ENCODE data around the gene RBBP8.

- TF ChIP-seq CTCF (IDR thresholded peaks at IDR 0.05) = no peak
- TF ChIP-seq POLR2A (IDR thresholded peaks at IDR 0.05) = no peak
Measured at GRCh38 chr18:22912835-22913234, 20.3 kb upstream of the RBBP8 start.

All from adrenal gland (tissue), 5 donors.